Naive thymus-derived CD8-positive, alpha-beta T cell (primary cell): ENCODE data around the gene CMAS. TPM values are rescaled to one million over a fixed set of nuclear protein-coding genes. Genes with fewer than 3 reads are reported as not detected.
"Not testable (repeated sequence)": the region's sequence is repeated elsewhere in the genome, so short reads cannot be mapped to it uniquely, and the experiment has no call there.

Experiments used
- ATAC-seq, 2 donors: fragments of 150-1000 bp; cut with Tn5 transposase in 1 of 2; sonication (Bioruptor Pico), chemical (Tn5 transposase) in 1 of 2; 1 replicate in 1 of 2; 2 replicates in 1 of 2; pipeline ENCODE4 v1.10.0; 2021; ENCODE audit warnings: mild to moderate bottlenecking in 2 of 2, moderate library complexity in 2 of 2
- POLR2A ChIA-PET: fragments of 350-600 bp; sonication (Branson Sonifier 250); formaldehyde crosslinking; loops from one replicate; lab custom pipeline; 2021; ENCODE audit warnings: antibody characterized with exemption; lab: Charles Lee
- DNase-seq, 10 donors: peaks; one replicate each; pipeline versions ENCODE4 v3.0.0 to v3.0.0-alpha.2; 2020 to 2022
- H3K27ac Mint-ChIP-seq, 10 donors: one replicate each; pipeline ENCODE4 v1.8.0; 2020 to 2022; ENCODE audit warnings: mild to moderate bottlenecking in 10 of 10, mixed read lengths in 10 of 10, moderate library complexity in 4 of 10, inconsistent platforms in 1 of 10
- H3K27me3 Mint-ChIP-seq, 5 donors: one replicate each; pipeline ENCODE4 v1.8.0; 2021 to 2022; ENCODE audit warnings: mixed read lengths in 5 of 5
- H3K36me3 Mint-ChIP-seq, 3 donors: one replicate each; pipeline ENCODE4 v1.8.0; 2020 to 2022; ENCODE audit warnings: mixed read lengths in 3 of 3, mild to moderate bottlenecking in 2 of 3, inconsistent platforms in 1 of 3
- H3K4me1 Mint-ChIP-seq, 4 donors: one replicate each; pipeline ENCODE4 v1.8.0; 2021 to 2022; ENCODE audit warnings: mixed read lengths in 4 of 4
- H3K4me3 Mint-ChIP-seq, 10 donors: one replicate each; pipeline ENCODE4 v1.8.0; 2020 to 2022; ENCODE audit warnings: mild to moderate bottlenecking in 10 of 10, mixed read lengths in 10 of 10, moderate library complexity in 6 of 10, inconsistent platforms in 1 of 10
- H3K9me3 Mint-ChIP-seq, 9 donors: one replicate each; pipeline ENCODE4 v1.8.0; 2020 to 2022; ENCODE audit warnings: mixed read lengths in 9 of 9, mild to moderate bottlenecking in 3 of 9, inconsistent platforms in 1 of 9, moderate library complexity in 1 of 9
- polyA plus RNA-seq, 3 donors: library from polyadenylated mRNA; unstranded; fragments of 300-500 nt; fragmentation: Illumina TruSeq; gene quantifications; one replicate each; pipeline ENCODE4 v1.2.3, GENCODE V29; 2021
- total RNA-seq, 8 experiments: library from RNA in 2 of 8; stranded (reverse) in 2 of 8; gene quantifications; one replicate each; pipeline ENCODE4 v1.2.3 and lab custom pipeline; 2021 to 2026

CMAS gene
- total and polyA plus RNA-seq, 5 experiments from 2014 or later, result 17.6 to 36.9 (median 28.2) TPM

DNA sequence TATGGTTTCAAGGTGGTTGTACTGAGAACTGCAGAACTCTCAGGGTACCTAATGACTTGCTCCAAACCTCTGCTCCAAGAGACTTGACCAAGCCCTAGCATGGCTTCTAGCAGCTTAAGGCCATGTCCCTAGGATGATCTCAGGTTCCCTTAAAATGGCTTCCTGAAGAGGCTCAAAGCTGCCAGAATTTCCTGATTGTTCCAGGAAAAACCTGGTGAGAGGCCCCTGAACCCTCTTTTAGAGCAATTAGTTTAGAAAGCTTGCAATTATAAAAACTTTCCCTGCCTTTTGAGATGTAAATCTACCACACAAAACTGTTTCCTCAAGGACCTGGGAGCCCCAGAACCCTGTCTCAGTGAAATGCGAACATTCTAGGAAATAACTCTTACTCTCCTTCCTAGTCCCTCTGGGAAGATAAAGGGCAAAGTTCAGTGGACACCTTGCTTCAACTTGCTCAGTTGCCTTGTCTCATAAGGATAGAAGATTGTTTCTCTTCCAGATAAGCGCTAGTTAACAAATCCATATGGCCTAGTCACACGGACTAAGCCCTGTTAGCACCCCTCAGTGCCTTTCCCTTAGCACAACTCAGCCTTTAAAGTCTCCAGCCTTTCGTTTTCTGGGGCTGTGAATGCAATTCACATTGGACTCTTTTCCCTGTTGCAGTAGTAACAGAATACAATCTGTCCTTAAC lies 2.5 kb downstream of the CMAS start:
- no peak for DNase-seq
- peaks cover 0 to 5% (median 0%) of the 10 kb centered on the region in 3 donors for H3K36me3 Mint-ChIP-seq
- no peak for ATAC-seq
- H3K4me3 Mint-ChIP-seq, result peak overlapping the region in 4 of 10 donors; percentile 11 to 48 (median 40)
- H3K27ac Mint-ChIP-seq, result peak overlapping the region in 4 of 10 donors; percentile 21 to 49 (median 24)
- POLR2A ChIA-PET, result interaction anchor here (0.6 kb wide), 1 partner anchor 60 kb away, joined by 3 read pairs; no protein-coding TSS in a partner anchor
- H3K27me3 Mint-ChIP-seq, result no peaks in the 10 kb centered on the region
- H3K4me1 Mint-ChIP-seq, result peaks cover 16 to 45% (median 44%) of the 10 kb centered on the region in 4 donors
- no peaks in the 10 kb centered on the region for H3K9me3 Mint-ChIP-seq

DNA sequence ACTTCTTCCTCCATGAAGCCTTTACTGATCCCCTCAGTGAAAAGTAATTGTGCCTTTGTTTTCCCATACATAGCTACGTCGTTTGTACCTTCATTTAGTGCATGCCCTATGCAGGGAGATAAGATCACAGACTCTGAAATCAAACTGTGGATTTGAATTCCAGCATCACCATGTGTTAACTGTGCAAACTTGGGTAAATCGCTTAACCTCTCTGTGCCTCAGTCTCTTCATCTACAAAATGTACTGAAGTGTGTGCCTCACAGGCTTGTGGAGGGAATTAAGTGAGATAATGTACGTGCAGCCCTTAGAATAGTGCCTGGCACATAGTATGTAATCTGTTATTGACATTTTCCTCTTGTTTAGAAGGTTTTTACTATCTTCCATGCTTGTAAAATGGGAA lies 4.1 kb downstream of the CMAS start:
- no peaks in the 10 kb centered on the region for H3K27me3 Mint-ChIP-seq
- POLR2A ChIA-PET, result no interaction called here
- no peak overlapping the region for H3K27ac Mint-ChIP-seq
- H3K36me3 Mint-ChIP-seq, result peaks cover 0 to 5% (median 0%) of the 10 kb centered on the region in 3 donors
- ATAC-seq (no peak), DNase-seq (no peak)
- no peaks in the 10 kb centered on the region for H3K9me3 Mint-ChIP-seq
- H3K4me1 Mint-ChIP-seq, result peaks cover 16 to 48% (median 44%) of the 10 kb centered on the region in 4 donors
- H3K4me3 Mint-ChIP-seq, result no peak overlapping the region

DNA sequence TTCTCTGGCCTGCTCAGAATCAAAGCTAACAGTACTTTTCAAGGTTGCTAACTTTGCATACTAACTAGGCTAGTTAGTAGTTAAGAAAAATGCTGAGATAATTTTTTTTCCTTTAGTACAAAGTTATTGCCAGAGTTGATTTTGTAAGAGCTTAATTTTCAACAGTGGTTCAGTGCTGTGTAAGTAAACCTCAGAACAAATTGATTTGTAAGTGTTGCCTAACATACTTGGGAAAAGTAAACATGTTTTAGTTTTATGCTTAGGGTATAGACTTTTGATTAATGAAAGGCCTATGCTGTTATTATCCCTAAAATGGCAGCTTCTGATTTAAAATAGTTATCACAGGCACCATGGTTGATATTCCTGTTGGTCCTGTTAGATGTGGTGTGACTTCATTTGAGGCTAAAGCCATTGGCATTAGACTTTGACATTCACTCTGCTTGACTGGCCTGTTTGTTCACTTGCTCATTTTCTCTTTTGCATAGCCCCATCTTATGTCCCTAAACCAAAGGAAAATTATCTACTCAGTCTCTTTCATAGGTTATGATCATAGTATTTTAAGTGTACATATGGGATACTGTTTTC lies 5.2 kb downstream of the CMAS start:
- DNase-seq (no peak), ATAC-seq (no peak)
- Mint-ChIP-seq H3K4me3 (no peak overlapping the region), H3K9me3 (no peaks in the 10 kb centered on the region), H3K36me3 (peaks cover 2 to 16% (median 2%) of the 10 kb centered on the region in 3 donors), H3K4me1 (peaks cover 16 to 42% (median 38%) of the 10 kb centered on the region in 4 donors), H3K27ac (peak overlapping the region in 1 of 10 donors; percentile 35), H3K27me3 (no peaks in the 10 kb centered on the region)
- POLR2A ChIA-PET, result interaction anchor here (0.6 kb wide), 1 partner anchor 11 kb away, joined by 6 read pairs; no protein-coding TSS in a partner anchor

DNA sequence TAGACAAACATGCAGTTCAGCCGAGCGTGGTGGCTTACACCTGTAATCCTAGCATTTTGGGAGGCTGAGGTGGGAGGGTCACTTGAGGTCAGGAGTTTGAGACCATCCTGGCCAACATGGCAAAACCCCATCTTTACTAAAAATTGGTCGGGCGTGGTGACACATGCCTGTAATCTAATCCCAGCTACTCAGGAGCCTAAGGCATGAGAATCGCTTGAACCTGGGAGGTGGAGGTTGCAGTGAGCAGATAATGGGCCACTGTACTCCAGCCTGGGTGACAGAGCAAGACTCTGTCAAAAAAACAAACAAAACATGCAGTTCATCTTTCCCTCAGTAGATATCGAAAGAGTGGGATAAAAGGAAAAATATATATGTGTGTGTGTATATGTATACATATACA lies 7.0 kb downstream of the CMAS start:
- H3K27me3 Mint-ChIP-seq, POLR2A ChIA-PET, DNase-seq, H3K9me3 Mint-ChIP-seq, ATAC-seq, H3K27ac Mint-ChIP-seq, H3K4me3 Mint-ChIP-seq: not testable (repeated sequence)
- Mint-ChIP-seq H3K4me1 (peaks cover 13 to 33% (median 22%) of the 10 kb centered on the region in 4 donors), H3K36me3 (peaks cover 5 to 26% (median 8%) of the 10 kb centered on the region in 3 donors)

DNA sequence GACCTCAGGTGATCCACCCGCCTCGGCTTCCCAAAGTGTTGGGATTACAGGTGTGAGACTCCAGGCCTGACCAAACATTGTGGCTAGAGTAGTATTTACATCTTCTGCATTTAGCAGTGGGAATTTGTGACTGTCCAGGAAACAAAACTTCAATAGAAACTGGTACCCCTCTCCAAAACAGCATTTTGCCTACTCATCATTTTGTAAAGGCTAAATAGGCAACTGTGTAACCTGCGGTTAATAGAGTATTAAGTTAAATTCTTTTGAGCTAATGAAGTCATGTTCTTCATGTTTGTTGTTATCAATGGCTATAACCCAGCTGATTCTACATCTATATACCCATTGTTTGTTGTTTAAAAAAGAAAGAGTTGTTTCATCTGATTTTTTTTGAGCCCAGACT lies 8.1 kb downstream of the CMAS start:
- peaks cover 8 to 23% (median 14%) of the 10 kb centered on the region in 4 donors for H3K4me1 Mint-ChIP-seq
- no peaks in the 10 kb centered on the region for H3K9me3 Mint-ChIP-seq
- H3K36me3 Mint-ChIP-seq, result peaks cover 5 to 31% (median 8%) of the 10 kb centered on the region in 3 donors
- no peak overlapping the region for H3K4me3 Mint-ChIP-seq
- no peaks in the 10 kb centered on the region for H3K27me3 Mint-ChIP-seq
- POLR2A ChIA-PET, result no interaction called here
- DNase-seq (no peak), ATAC-seq (no peak)
- no peak overlapping the region for H3K27ac Mint-ChIP-seq

DNA sequence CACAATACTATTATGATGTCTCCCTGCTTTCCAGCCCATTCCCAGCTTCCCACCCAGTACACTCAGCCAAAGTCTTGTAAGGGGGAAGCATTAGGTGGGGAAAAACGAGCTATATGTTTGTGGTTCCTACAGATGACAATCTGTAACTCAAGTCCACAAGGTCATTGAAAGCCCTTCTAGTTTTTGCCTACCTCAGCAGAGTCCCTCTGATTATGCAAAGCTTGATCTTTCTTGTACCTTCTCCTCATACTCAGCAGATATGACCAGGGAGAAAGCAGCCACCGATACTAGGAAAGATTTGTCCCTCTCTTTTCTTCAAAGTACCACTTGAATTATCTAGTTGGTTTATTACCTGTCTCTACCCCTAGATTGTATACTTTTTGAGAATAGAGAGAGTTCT lies 10.6 kb downstream of the CMAS start:
- Mint-ChIP-seq H3K4me3 (no peak overlapping the region), H3K27ac (peak overlapping the region in 1 of 10 donors; percentile 23), H3K27me3 (no peaks in the 10 kb centered on the region), H3K9me3 (no peaks in the 10 kb centered on the region), H3K4me1 (peaks cover 0 to 4% (median 0%) of the 10 kb centered on the region in 4 donors), H3K36me3 (peaks cover 5 to 40% (median 8%) of the 10 kb centered on the region in 3 donors)
- no peak for DNase-seq
- ATAC-seq, result no peak
- POLR2A ChIA-PET, result no interaction called here

DNA sequence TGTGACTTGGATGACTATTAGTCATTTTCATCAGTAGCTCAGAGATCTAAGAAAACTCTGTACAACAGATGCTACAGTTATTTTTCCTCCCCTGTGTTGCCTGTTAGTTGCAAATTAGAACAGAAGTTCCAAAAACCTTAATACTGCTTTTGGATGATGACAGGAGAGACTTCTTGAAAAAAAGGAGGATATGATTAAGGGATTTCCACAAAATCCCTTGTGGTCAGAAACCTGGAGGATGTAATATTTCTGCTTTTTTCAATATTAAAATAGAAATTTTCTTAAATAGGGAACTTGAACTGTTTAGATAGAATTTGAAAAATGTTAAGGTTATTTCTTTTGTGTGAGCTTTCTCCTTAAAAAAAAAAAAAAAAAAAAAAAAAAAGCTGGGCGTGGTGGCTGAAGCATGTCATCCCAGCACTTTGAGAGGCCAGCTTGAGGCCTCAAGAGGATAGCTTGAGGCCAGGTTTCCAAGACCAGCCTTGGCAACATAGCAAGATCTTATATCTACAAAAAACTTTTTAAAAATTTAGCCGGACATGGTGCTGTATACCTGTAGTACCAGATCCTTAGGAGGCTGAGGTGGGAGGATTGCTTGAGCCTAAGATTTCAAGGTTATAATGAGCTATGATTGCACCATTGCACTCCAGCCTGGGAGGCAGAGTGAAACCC lies 14.1 kb downstream of the CMAS start:
- H3K36me3 Mint-ChIP-seq, result peaks cover 6 to 71% (median 14%) of the 10 kb centered on the region in 3 donors
- no peaks in the 10 kb centered on the region for H3K27me3 Mint-ChIP-seq
- H3K9me3 Mint-ChIP-seq, result no peaks in the 10 kb centered on the region
- no peak overlapping the region for H3K27ac Mint-ChIP-seq
- no peak overlapping the region for H3K4me3 Mint-ChIP-seq
- no peak for ATAC-seq
- no peak for DNase-seq
- no peaks in the 10 kb centered on the region for H3K4me1 Mint-ChIP-seq
- POLR2A ChIA-PET, result no interaction called here

DNA sequence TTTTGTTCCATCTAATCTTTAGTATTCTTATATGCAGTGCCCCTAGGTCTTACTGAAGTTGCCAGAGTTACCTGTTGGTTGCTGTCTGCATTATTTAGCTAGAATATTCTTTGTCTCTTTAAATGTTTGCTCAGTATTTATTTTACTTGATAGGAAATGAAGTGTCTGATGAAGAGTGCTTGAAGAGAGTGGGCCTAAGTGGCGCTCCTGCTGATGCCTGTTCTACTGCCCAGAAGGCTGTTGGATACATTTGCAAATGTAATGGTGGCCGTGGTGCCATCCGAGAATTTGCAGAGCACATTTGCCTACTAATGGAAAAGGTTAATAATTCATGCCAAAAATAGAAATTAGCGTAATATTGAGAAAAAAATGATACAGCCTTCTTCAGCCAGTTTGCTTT lies 18.9 kb downstream of the CMAS start:
- peaks cover 7 to 49% (median 22%) of the 10 kb centered on the region in 3 donors for H3K36me3 Mint-ChIP-seq
- POLR2A ChIA-PET, result no interaction called here
- H3K27me3 Mint-ChIP-seq, result no peaks in the 10 kb centered on the region
- no peaks in the 10 kb centered on the region for H3K9me3 Mint-ChIP-seq
- no peak overlapping the region for H3K27ac Mint-ChIP-seq
- DNase-seq (no peak), ATAC-seq (no peak)
- H3K4me3 Mint-ChIP-seq, result no peak overlapping the region
- peaks cover 2 to 13% (median 4%) of the 10 kb centered on the region in 4 donors for H3K4me1 Mint-ChIP-seq

DNA sequence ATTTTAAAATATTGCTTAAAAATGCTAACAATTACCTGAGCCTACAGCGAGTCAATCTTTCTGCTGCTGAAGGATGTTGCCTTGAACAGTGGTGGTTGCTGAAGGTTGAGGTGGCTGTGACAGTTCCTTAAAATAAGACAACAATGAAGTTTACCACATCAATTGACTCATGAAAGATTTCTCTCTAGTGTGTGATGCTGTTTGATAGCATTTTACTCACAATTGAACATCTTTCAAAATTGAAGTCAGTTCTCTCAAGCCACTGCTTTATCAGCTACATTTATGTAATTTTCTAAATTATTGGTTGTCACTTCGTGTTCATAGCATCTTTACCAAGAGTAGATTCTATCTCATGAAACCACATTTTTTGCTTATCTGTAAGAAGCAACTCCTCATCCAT lies 20.3 kb downstream of the CMAS start:
- POLR2A ChIA-PET, result no interaction called here

DNA sequence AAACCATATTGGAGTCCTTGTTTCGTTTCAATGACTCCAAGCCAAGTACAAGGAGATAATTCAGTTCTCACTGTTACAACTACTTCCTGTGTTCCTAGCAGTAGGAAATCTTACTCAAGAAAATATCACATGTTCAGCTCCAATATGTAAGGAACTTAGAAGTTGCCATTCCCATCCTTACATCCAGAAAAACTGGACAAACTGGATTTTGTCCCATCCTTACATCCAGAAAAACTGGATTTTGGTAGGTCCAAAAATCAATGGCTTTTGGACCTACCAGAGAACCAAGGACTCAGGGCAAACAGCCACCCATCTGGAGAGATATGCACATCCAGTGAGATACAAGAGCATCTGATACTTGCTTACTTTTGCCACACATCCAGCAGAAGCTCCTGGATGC lies 23.8 kb downstream of the CMAS start:
- no peak overlapping the region for H3K27ac Mint-ChIP-seq
- no peak overlapping the region for H3K4me3 Mint-ChIP-seq
- peaks cover 0 to 4% (median 0%) of the 10 kb centered on the region in 9 donors for H3K9me3 Mint-ChIP-seq
- ATAC-seq (no peak), DNase-seq (no peak)
- H3K4me1 Mint-ChIP-seq, result peaks cover 2 to 13% (median 4%) of the 10 kb centered on the region in 4 donors
- peaks cover 7 to 17% (median 15%) of the 10 kb centered on the region in 3 donors for H3K36me3 Mint-ChIP-seq
- POLR2A ChIA-PET, result no interaction called here
- peaks cover 0 to 5% (median 2%) of the 10 kb centered on the region in 5 donors for H3K27me3 Mint-ChIP-seq

More for the DNA sequence above, 20.3 kb downstream of the CMAS start:
- peaks cover 0 to 2% (median 0%) of the 10 kb centered on the region in 5 donors for H3K27me3 Mint-ChIP-seq
- no peaks in the 10 kb centered on the region for H3K9me3 Mint-ChIP-seq
- ATAC-seq, result peak in 1 of 2 donors; percentile 61
- H3K4me1 Mint-ChIP-seq, result peaks cover 2 to 13% (median 4%) of the 10 kb centered on the region in 4 donors
- H3K4me3 Mint-ChIP-seq, result no peak overlapping the region
- peaks cover 7 to 44% (median 22%) of the 10 kb centered on the region in 3 donors for H3K36me3 Mint-ChIP-seq
- peak in 2 of 10 donors; percentile 18 to 37 for DNase-seq
- H3K27ac Mint-ChIP-seq, result peak overlapping the region in 5 of 10 donors; percentile 4 to 62 (median 27)

DNA sequence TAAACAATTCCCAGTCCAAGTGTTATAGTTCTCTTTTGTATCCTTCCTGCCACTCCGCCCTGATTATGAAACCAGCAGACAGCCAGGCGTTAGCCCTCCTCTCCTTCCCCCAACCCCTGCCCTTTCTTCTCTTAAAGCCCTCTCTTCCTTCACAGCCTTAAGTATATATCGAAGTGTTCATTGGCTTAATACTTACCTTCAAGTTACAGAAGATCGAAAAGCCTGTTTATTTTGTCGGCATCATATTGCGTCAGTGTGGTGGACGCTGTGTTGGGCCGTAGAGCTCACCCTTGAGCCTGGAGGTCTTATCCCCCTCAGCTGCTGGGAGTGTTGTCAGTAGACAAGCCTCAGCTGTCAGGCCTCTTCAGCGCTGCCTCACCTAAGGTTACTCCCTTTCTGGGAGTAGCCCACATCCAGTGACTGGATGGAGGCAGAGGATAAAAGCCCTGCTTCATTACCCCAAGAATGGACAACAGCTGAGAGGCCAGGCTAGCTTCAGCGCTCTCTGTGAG lies 36.2 kb downstream of the CMAS start:
- Mint-ChIP-seq H3K9me3 (peaks cover 0 to 2% (median 0%) of the 10 kb centered on the region in 9 donors), H3K4me1 (no peaks in the 10 kb centered on the region), H3K36me3 (no peaks in the 10 kb centered on the region), H3K27me3 (no peaks in the 10 kb centered on the region), H3K27ac (no peak overlapping the region), H3K4me3 (no peak overlapping the region)
- no peak for ATAC-seq
- no peak for DNase-seq
- POLR2A ChIA-PET, result no interaction called here

DNA sequence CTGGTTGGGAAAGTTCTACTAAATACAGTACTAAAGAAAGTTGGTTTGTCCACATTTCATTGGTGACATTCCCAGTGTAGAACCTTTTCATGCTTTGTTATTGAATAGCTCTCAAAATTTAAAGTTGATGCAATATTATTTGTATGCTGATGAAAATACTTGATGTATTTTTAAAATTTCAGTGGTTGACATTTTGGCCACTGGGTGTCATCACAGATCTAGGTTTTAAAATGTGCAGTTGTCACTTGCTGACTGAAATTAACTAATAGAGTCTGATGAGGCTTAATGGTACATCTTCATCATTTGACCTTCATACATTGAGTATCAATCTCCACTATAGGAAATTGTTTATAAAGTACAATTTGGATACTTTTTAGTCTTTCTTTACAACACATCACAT lies 37.1 kb downstream of the CMAS start:
- Mint-ChIP-seq H3K9me3 (peaks cover 0 to 2% (median 0%) of the 10 kb centered on the region in 9 donors), H3K4me1 (no peaks in the 10 kb centered on the region), H3K27ac (no peak overlapping the region), H3K36me3 (no peaks in the 10 kb centered on the region), H3K4me3 (no peak overlapping the region), H3K27me3 (no peaks in the 10 kb centered on the region)
- ATAC-seq (peak in 1 of 2 donors; percentile 27), DNase-seq (peak in 6 of 10 donors; percentile 23 to 56 (median 42))
- POLR2A ChIA-PET, result no interaction called here
